HCT116 (cell line): Measurements from ENCODE around the gene GRIN2A.

Experiments used
- ATF3 ChIP-seq: IDR thresholded peaks from 2 replicates; pipeline ENCODE4 v1.6.1; 2012
- CBX3 ChIP-seq: IDR thresholded peaks from 2 replicates; pipeline ENCODE4 v1.6.1; 2012; ENCODE audit warnings: low read depth
- CEBPB ChIP-seq: IDR thresholded peaks from 2 replicates; pipeline ENCODE4 v1.6.1; 2012; ENCODE audit warnings: low read depth
- CTCF ChIP-seq, 3 experiments: fragments of 200-600 bp in 1 of 3; sonication (generic) in 1 of 3; IDR thresholded peaks in 2 of 3; conservative IDR thresholded peaks in 1 of 3; 2 replicates each; pipeline ENCODE4 v1.5.1; 2012 to 2017; ENCODE audit warnings: low read depth in 2 of 3, low read length in 2 of 3, antibody characterized with exemption in 1 of 3, borderline replicate concordance in 1 of 3, control low read depth in 1 of 3, mild to moderate bottlenecking in 1 of 3, mixed read lengths in 1 of 3, mixed run types in 1 of 3, moderate library complexity in 1 of 3; ENCODE audit not compliant: insufficient read depth in 1 of 3
- EZH2phosphoT487 ChIP-seq: fragments of 200-600 bp; IDR thresholded peaks from 2 replicates; pipeline ENCODE4 v1.6.1; 2018; ENCODE audit warnings: antibody characterized with exemption, borderline replicate concordance
- JUND ChIP-seq: IDR thresholded peaks from 2 replicates; pipeline ENCODE4 v1.6.1; 2012
- POLR2AphosphoS5 ChIP-seq: IDR thresholded peaks from 2 replicates; pipeline ENCODE4 v1.6.1; 2011; ENCODE audit warnings: mild to moderate bottlenecking, low read depth, low read length, moderate library complexity
- RAD21 ChIP-seq: IDR thresholded peaks from 2 replicates; pipeline ENCODE4 v1.6.1; 2012; ENCODE audit warnings: low read depth, mild to moderate bottlenecking
- REST ChIP-seq: IDR thresholded peaks from 2 replicates; pipeline ENCODE4 v1.6.1; 2012; ENCODE audit warnings: low read depth
- SIN3A ChIP-seq: IDR thresholded peaks from 2 replicates; pipeline ENCODE4 v1.6.1; 2012; ENCODE audit warnings: low read depth

- TF ChIP-seq RAD21 (no peak), ATF3 (no peak), REST (no peak), CTCF (IDR thresholded peaks at IDR 0.05 in 2 of 3, conservative IDR thresholded peaks at IDR 0.05 in 1 of 3; ENCODE audit: borderline replicate concordance in 1 of 3, insufficient read depth in 1 of 3, low read depth in 2 of 3, low read length in 2 of 3) (no peak), CEBPB (no peak), EZH2phosphoT487 (no peak), POLR2AphosphoS5 (no peak), JUND (no peak), CBX3 (no peak), SIN3A (no peak)
Observed at GRCh38 chr16:10087151-10087550, 95.1 kb downstream of the GRIN2A start.
